ENCODE measurements around the gene RAB18.
"Not testable (repeated sequence)": the region's sequence is repeated elsewhere in the genome, so short reads cannot be mapped to it uniquely, and the experiment has no call there.

Gene RAB18

DNA sequence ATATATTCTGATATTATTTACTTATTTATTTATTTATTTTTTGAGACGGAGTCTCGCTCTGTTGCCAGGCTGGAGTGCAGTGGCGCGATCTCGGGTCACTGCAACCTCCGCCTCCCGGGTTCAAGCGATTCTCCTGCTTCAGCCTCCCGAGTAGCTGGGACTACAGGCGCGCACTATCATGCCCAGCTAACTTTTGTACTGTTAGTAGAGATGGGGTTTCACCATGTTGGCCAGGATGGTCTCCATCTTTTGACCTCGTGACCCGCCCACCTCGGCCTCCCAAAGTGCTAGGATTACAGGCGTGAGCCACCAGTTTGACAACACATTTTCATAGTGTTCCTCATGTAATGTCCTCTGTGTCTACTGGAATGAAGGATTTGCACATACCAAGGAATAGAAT is 1.4 kb downstream of the RAB18 start:
- not testable (repeated sequence) for DNase-seq

GRCh38 chr10:27506280-27506679 is 2.2 kb downstream of the RAB18 start:
- DNase-seq: no peak

- no peak for DNase-seq
These were observed 8.4 kb downstream of the RAB18 start for GRCh38 chr10:27512548-27512947.

DNA sequence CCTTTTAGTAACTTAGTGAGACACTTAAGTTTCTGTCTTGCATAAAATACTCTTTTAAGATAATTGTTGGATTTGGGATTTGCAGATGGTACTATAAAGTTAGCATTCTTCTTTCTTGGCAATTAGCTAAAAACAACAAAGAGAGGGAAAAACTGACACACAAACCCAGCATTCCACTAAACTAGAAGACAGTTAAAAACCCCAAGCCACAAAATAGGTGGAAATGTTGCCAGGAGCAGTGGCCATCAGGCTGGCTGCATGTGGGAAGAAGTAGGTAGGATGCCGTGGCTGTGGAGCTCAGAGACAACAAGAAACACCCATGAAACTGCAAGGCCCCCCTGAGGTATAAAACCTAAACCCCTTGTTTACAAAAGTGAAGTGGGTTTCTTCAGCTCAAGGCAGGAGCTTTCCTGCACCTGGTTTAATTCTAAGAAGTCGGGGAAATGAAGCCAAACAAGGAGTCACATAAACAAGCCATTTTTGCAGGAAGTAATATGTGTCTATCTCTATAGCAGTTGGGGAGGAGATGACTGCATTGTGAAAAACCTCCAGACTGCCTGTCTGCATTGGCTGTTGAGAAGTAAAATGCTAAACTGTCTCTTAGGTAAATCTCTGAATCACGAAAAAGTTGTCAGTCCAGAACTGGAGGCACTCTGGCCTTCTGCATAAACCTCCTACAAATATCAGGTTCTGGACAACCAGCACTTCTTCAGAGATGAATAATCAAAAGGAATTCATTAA is 9.5 kb downstream of the RAB18 start:
- no peak for DNase-seq

- DNase-seq: no peak
These were observed 10.1 kb downstream of the RAB18 start for GRCh38 chr10:27514243-27514642.

GRCh38 chr10:27518261-27518660 is 14.2 kb downstream of the RAB18 start:
- DNase-seq: no peak

- DNase-seq: no peak
These were observed 21.7 kb downstream of the RAB18 start for GRCh38 chr10:27525819-27526218.

GRCh38 chr10:27526242-27526641 is 22.1 kb downstream of the RAB18 start:
- no peak for DNase-seq

- no peak for DNase-seq
These were observed 23.7 kb downstream of the RAB18 start for GRCh38 chr10:27527666-27528295.

DNA sequence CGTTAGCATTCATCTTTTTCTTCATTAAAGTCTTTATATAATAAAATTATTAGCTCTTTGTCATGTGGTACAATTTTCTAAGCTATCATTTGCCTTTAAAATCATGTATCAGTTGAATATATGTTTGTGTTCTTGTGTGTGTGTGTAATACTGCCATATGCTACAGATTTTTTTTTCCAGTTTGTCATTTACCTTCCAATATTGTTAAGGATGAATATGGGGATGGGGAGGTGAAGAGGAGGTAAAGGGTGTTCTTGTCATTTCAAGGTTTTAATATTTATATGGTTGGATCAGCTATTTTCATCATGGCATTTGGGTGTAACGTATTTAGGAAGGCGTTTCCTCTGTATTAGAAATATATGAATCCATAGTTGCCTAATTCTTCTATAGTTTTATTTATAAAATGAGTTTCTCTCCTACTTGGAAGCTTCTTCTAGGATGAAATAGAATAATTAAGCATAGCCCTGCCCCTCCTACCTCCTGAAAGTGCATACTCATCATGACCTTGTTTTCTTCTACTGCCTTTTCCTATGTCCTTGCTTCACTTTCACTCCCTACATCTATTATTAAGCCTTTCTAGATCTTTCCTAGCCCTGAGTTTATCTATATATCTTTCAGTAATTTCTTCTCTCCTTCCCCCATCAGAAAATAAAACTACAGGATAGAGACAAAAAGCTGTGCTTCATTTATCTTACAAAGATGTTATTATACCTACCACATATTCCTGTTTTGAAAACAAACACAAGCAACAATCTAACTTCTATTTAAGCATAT is 25.1 kb downstream of the RAB18 start:
- no peak for DNase-seq

GRCh38 chr10:27530477-27530876 is 26.4 kb downstream of the RAB18 start:
- DNase-seq: no peak

DNA sequence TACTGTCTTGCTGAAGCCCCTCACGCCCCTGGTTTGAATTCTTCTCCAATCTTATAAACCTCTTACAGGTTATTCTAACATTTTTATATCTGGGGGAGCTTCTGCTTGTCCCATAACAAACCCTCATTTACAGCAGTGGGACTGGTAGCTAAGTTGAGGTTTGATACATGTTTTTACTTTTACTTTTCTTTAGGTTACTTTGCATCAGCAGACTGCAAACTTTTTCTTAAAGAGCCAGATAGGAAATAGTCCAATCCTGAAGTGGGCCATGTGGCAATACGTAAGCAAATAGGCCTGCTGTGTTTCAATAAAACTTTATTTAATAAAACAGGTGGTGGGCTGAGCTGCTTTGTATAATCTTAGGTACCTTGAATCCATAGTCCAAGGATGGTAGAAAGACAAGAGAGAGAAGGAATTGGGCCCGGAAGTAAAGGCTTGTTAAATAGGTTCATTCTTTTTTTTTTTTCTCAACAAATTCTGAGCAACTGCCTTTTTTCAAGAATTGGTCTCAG is 27.3 kb downstream of the RAB18 start:
- DNase-seq: no peak

- DNase-seq: no peak
These were observed 30.1 kb downstream of the RAB18 start for GRCh38 chr10:27534161-27534700.

- no peak for DNase-seq
These were observed 31.2 kb downstream of the RAB18 start for GRCh38 chr10:27535317-27535716.

GRCh38 chr10:27536437-27536836 is 32.3 kb downstream of the RAB18 start:
- no peak for DNase-seq

DNA sequence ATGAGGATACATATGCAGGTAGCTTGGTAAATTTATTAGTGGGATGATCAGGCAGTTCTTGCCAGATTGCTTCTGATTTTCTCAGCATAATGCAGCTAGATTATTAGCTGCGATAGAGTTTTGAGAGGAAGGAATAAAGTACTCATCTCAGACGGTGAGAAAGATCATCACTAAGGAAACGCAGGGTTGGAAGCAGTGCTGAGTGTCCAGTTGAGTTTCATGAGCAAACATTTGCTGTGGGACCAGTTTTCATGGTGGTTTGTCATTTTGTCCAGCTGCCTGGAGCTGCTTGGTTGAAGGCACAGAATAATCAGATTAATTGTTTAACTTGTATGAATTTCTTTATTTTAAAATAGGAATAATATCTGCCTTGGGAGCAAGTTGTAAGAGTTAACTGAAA is 33.1 kb downstream of the RAB18 start:
- no peak for DNase-seq

GRCh38 chr10:27537787-27538186 is 33.7 kb downstream of the RAB18 start:
- DNase-seq: no peak

- no peak for DNase-seq
These were observed 36.6 kb downstream of the RAB18 start for GRCh38 chr10:27540672-27541071.

GRCh38 chr10:27541796-27542729 is 38.0 kb downstream of the RAB18 start:
- no peak for DNase-seq

DNA sequence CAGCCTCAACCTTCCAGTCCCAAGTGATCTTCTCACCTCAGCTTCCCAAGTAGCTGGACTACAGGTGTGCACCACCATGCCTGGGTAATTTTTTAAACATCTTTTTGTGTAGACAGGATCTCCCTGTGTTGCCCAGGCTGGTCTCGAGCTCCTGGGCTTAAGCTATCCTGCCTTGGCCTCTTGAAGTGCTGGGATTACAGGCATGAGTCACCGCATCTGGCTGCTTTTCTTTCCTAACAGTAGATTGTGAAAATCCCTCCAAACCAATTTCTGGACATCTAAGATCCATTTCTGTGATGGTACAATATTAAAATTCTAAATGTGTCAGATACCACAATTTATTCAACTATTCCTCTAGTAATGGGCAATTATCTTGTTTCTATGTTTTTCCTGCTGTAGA is 38.7 kb downstream of the RAB18 start:
- no peak for DNase-seq

GRCh38 chr10:27547047-27547446 is 42.9 kb downstream of the RAB18 start:
- no peak for DNase-seq

- DNase-seq: no peak
These were observed 43.4 kb downstream of the RAB18 start for GRCh38 chr10:27547482-27547881.
